GM18499 (cell line): ENCODE results near the gene FILIP1.
A peak's percentile ranks its signal among the peaks of the same experiment; 100 is the strongest.
"Not testable (repeated sequence)": the region's sequence is repeated elsewhere in the genome, so short reads cannot be mapped to it uniquely, and the experiment has no call there.

Experiments used
- ATAC-seq: cut with Tn5 transposase; IDR thresholded peaks from one replicate; pipeline ENCODE4 v1.9.1; 2021; ENCODE audit warnings: moderate number of reproducible peaks; ENCODE audit not compliant: insufficient read depth, unreplicated experiment

FILIP1 gene

DNA sequence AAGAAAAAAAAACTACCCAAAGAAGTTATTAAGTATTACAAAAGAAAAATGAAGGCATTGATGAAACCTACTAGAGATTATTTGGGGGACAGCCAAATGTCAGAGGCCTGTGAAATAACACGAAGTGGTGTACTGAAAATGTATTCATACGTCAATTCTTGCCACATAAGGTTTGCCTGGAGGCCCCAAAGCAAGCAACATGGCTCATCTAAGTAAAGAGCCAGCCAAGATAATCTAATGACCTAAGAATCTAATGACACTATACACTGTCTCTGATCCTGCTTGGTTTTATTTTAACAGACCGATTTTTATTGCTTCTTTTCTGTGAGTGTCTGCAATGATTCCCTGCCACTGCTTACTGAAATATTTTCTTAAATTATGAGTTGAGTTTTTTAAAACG, 34.7 kb downstream of the FILIP1 start:
- no peak for ATAC-seq

DNA sequence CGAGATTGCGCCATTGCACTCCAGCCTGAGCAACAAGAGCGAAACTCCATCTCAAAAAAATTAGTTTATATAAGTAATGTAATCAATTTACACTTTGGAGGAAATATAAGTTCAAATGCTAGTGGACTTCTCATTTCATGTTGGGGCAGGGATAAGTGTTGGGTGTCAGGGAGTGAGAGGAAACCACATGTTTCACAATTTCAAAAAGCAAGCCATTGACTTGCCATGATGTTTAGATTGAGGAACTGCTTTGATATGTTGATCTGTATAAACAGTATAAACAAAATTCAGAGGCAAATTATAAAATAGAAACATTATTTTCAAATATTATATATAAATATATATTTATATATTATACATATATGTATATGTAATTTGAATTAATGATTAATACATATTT, 42.7 kb downstream of the FILIP1 start:
- ATAC-seq, result no peak

DNA sequence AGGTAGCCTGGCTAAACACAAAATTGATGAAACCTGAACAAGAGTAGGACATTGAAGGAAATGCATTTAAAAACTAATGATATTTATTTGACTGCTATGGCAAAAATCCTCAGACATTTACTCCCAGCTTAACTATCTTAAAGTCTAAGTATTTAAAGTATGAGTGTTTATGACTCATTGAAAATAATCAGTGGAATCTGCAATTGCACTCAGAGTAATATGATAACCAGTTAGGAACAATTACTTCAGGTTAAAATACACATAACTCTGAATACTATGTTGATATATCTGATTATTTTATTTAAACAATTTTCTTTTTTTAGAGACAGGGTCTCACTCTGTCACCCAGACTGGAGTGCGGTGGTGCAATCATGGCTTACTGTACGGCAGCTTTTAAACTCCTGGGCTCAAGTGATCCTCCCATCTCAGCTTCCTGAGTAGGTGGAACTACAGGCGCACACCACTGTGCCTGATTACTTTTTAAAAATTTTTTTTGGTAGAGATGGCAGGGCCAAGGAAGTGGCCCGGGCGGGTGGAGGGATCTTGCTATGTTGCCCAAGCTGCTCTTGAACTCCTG, 43.9 kb downstream of the FILIP1 start:
- ATAC-seq, result no peak

GRCh38 chr6:75446241-75446880, 47.2 kb downstream of the FILIP1 start:
- peak; percentile 93 for ATAC-seq

DNA sequence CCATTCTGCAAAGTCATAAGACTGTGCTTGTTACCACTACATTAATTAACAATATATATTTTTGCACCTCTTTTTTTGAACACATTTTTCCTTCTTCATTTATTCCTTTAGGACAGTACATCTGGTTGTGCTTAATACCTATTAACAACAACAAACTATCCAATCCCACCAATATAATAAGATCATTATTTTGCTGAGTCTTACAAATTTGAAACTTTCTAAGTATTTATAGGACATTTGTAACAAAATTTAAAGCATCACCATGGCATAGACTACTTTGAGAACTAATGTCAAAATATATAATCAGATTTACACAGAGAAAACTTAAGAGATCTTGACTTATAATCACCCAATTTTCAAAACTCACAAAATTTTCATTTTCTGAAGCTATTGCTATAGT, 47.9 kb downstream of the FILIP1 start:
- ATAC-seq, result no peak

GRCh38 chr6:75444899-75445298, 48.7 kb downstream of the FILIP1 start:
- ATAC-seq, result no peak

DNA sequence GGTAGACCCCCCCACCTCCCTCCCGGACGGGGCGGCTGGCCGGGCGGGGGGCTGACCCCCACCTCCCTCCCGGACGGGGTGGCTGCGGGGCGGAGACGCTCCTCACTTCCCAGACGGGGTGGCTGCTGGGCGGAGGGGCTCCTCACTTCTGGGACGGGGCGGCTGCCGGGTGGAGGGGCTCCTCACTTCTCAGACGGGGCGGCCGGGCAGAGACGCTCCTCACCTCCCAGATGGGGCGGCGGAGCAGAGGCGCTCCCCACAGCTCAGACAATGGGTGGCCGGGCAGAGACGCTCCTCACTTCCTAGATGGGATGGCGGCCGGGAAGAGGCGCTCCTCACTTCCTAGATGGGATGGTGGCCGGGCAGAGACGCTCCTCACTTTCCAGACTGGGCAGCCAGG, 51.7 kb downstream of the FILIP1 start:
- ATAC-seq, result not testable (repeated sequence)

DNA sequence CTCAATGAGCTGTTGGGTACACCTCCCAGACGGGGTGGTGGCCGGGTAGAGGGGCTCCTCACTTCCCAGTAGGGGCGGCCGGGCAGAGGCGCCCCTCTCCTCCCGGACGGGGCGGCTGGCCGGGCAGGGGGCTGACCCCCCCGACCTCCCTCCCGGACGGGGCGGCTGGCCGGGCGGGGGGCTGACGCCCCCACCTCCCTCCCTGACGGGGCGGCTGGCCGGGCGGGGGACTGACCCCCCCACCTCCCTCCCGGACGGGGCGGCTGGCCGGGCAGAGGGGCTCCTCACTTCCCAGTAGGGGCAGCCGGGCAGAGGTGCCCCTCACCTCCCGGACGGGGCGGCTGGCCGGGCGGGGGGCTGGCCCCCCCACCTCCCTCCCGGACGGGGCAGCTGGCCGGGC, 52.1 kb downstream of the FILIP1 start:
- ATAC-seq, result not testable (repeated sequence)

DNA sequence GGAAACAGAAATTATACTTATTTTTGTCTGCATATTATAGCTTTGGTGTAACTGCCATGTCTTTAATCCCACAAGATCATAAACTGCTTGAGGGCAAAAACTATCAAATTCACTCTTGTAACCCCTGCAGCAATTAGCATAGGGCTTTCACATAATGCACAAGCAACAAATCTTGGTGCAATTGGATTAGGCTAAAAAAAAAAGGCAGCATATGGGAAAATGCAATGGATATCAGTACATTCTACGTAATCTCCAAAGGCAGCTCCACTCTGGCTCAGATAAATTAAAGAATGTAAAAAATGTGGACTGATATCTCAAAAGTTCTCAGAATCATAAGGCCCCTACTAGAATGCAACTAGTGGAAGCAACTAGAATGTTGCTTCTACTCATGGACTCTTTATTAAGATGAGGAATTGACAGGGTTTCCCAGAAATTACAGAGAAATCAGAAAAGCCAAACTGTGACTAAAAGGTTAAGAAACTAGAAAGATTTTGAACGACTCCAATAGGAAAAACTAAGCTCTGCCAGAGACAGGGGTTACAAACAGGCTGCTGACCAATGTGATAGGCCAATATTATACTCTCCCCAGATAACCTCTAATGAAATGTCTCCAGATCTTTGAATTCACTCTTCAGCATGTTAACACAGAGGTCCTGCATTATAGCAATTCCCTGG, 55.0 kb downstream of the FILIP1 start:
- no peak for ATAC-seq

DNA sequence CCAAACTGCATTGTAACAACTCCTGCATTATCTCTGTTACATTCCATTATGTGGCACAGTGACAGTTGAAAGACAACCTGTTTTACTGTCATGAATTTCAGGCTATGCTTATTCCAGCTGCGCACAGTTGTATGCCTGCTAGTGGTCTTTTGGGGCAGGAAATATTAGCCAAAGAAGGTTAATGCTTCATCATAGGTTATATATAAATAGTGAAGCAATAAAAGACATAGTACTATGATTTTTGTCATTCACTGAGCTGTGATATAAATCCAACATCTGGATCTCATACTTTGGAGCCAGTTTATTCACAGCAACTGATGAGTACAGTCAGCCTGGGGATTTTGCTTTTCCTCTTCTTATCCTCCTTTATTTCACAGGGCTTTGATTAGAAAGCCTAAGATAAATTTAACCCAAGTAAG, 55.6 kb downstream of the FILIP1 start:
- ATAC-seq, result no peak

DNA sequence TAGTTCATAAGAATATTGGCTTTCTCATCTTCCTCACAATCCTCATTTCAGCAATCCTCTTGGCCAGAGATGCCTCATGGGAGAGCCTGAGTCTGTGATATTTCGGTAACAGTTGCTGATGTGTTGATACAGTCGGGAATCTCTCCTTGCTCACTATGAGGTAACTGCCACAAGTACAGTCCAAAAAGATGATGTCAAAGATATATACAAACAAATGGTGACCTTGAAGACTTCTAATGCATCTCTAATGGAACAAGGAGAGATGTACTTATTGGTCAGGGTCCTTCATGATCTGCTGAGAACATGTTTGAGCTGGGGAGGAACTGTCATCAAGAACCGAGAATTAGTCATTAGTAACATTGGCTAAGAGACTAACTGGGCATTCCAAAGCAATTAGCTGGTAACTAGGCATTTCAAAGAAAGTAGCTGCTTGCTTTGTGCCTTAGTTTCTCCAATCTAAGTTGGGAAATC, 56.1 kb downstream of the FILIP1 start:
- no peak for ATAC-seq

DNA sequence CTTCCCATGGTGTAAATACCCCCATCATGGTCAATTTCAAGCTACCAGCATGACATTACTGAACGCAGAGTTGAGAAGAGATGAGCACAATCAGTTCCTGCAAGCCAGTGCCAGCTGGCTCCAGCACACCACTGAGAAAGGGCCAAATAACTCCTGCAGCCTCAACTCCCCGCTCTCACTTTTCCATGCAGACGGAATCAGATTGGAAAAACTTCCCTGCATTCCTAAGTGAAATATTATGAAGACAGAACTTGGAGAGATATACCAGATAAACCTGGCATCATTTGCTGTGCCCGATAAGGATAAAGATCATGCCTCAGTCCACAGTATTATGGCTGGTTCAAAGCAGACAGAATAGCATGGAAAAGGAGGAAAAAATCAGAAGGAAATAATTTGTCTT, 56.7 kb downstream of the FILIP1 start:
- no peak for ATAC-seq

- not testable (repeated sequence) for ATAC-seq
Measured at GRCh38 chr6:75432809-75433208, 60.8 kb downstream of the FILIP1 start.

- no peak for ATAC-seq
Measured at GRCh38 chr6:75431379-75431778, 62.2 kb downstream of the FILIP1 start.

- ATAC-seq, result no peak
Measured at GRCh38 chr6:75430631-75431325, 62.8 kb downstream of the FILIP1 start.

- no peak for ATAC-seq
Measured at GRCh38 chr6:75429061-75429703, 64.4 kb downstream of the FILIP1 start.

- no peak for ATAC-seq
Measured at GRCh38 chr6:75428204-75428603, 65.4 kb downstream of the FILIP1 start.

- ATAC-seq, result no peak
Measured at GRCh38 chr6:75427329-75427728, 66.3 kb downstream of the FILIP1 start.

DNA sequence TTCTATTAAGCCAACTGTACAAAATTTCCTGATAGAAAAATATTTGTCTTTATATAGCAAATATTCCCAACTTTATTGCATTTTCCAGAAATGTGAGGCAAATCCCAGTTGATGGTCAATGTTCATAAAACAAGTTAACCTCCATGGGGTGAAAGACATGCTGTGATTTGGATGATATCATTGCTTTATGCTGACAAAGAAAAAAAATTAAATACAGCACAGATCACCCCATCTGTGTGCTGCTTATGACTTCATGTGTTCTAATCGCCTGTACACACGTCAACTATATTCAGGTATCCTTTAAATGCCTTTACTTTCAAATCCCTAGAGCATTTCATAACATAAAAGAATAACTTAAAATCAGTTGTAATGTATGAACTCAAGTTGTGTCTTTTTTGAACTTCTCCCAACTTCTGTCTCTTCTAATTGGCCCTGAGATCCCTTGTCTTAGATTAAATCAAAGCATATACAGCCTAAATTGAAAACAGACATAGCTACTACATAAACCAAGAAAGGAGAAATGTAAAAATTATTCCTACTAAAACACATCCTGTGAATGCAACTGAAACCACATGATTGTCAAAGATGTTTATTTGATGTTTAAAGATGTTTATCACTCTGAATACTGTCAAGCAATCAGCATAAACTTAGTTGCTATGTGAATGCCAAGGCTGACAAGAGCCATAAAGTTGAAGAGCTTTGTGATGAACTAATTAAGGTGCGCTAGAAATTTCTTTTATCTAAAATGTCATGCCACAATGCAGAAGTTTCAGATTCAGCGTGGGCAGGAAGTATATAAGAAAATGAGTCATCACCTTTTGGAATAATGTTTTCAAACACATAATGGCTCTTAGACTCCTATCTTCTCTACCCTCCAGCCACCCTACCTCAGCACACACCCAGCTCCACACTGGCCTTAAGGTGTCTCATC, 68.7 kb downstream of the FILIP1 start:
- ATAC-seq, result no peak

DNA sequence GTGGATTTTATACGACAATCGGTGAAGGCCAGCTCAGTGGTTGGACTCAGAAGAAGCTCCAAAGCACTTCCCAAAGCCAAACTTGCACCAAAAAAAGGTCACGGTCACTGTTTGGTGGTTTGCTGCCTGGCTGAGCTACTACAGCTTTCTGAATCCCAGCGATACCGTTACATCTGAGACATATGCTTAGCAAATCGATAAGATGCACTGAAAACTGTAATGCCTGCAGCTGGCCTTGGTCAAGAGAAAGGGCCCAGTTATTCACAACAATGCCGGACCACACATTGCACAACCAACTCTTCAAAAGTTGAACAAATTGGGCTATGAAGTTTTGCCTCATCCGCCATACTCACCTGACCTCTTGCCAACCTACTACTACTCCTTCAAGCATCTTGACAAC, 70.2 kb downstream of the FILIP1 start:
- no peak for ATAC-seq
